GM12892 (cell line): Measurements from ENCODE around the gene KCNH1.

Experiments used
- POLR2A ChIP-seq: IDR thresholded peaks from 2 replicates; pipeline ENCODE4 v1.6.1; 2011; ENCODE audit warnings: low read depth, low read length, control low read depth
- POLR2AphosphoS5 ChIP-seq: IDR thresholded peaks from 2 replicates; pipeline ENCODE4 v1.6.1; 2011; ENCODE audit warnings: low read depth, low read length, control low read depth
- TAF1 ChIP-seq: IDR thresholded peaks from 2 replicates; pipeline ENCODE4 v1.6.1; 2011; ENCODE audit warnings: low read depth, mild to moderate bottlenecking, control low read depth, low read length, borderline replicate concordance

DNA sequence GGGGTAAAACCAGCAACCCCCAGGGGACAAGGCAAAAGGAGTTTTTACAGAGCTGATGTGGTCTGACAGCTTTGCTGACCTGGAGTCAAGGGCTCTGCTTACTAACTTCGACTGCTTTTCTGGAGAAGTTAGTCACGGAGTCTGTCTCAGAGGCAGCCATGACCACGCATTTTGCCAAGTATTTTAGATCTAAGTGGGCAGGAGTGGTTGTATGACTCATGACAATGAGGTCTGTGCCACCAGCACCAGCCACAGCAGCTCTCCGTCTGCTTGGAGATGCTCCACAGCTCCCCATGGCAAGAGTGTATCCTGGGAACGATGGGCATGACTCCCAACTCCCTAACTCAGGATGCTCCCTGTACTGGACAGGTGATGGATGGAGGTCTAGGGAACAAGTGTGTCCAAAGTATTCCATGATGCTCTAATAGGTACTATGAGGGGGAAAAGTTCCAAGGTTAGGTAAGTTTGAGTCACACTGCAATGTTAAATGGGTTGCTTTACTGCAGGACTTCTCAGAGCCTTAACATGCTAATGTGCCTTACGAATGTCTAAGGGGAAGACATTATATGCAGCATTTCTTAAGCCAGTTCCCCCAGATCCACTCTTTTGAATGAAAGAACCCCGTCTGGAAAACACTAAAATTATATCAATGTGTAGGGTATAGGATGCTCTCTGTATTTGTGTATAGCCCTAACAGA, 446.2 kb downstream of the KCNH1 start:
- TF ChIP-seq POLR2A (no peak), POLR2AphosphoS5 (no peak), TAF1 (no peak)
